Uterine smooth muscle cell (primary cell): Measurements from ENCODE around the gene AOC1. TPM values are rescaled to one million over a fixed set of nuclear protein-coding genes. Genes with fewer than 3 reads are reported as not detected.

Source experiments
- total RNA-seq: library from RNA; depleted of rRNA; stranded (reverse); fragments of >200 nt; gene quantifications from 2 replicates; pipeline ENCODE4 v1.2.3, GENCODE V29; 2014

The AOC1 gene
- total RNA-seq = not detected in 2 replicates

DNA sequence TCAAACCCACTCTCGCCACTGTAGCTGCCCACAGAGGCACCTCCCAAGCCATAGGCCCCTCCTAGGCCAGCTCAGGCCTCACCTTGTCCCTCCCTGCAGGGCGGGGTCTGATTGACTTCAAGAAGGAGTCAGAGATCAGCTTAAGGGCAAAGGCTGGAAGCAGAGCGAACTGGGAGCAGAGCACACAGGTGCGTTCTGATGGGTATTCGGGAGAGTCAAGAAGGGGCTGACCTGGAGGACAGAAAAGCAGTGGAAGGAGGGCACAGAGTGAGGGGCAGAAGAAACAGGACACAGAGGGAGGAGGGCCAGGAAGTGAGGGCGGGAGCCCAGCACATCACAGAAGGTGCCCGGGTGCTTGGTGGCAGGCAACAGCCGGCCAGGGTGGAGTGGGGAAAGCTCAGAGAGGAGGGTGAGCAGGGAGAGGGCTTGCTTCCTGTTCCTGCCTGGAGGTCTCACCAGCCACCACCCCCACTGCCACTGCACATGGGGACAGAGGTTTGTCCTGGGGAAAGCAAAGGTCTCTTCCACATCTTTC lies at the start of gene AOC1:
Gene AOC1, plus strand, starts transcription at position 147 of the 535 bp plus-strand sequence. CDS start 3,954 bp downstream, outside the sequence.

Other genes with a start within 250 kb of the AOC1 start
- gene GIMAP6, start 220.1 kb upstream of the AOC1 start, total RNA-seq = 0.11 and 0.25 TPM in 2 replicates
- gene GIMAP2, start 166.8 kb upstream of the AOC1 start, total RNA-seq = 0.44 and 2.9 TPM in 2 replicates
- under 0.01 and 0.12 TPM in 2 replicates for gene GIMAP1, start 135.9 kb upstream of the AOC1 start, total RNA-seq
- gene GIMAP5, start 115.1 kb upstream of the AOC1 start, total RNA-seq = under 0.01 TPM in 1 of 2 replicates, not detected in the other
- gene TMEM176B, start 52.2 kb upstream of the AOC1 start, total RNA-seq = 0.12 TPM in 1 of 2 replicates, not detected in the other
- 0.22 TPM in 1 of 2 replicates, not detected in the other for gene TMEM176A, start 51.7 kb upstream of the AOC1 start, total RNA-seq
- gene KCNH2, start 125.8 kb downstream of the AOC1 start, total RNA-seq = 4.4 and 5.2 TPM in 2 replicates
- gene NOS3, start 138.5 kb downstream of the AOC1 start, total RNA-seq = 3.3 and 3.7 TPM in 2 replicates
- 0.11 and 0.12 TPM in 2 replicates for gene ATG9B, start 172.0 kb downstream of the AOC1 start, total RNA-seq
- gene ABCB8, start 175.9 kb downstream of the AOC1 start, total RNA-seq = 43.1 and 50.1 TPM in 2 replicates
- gene ASIC3, start 196.0 kb downstream of the AOC1 start, total RNA-seq = under 0.01 and 0.75 TPM in 2 replicates
- gene CDK5, start 205.4 kb downstream of the AOC1 start, total RNA-seq = 17.7 and 21.6 TPM in 2 replicates
- gene SLC4A2, start 207.1 kb downstream of the AOC1 start, total RNA-seq = 74.8 and 89.6 TPM in 2 replicates
- 78.5 and 88.9 TPM in 2 replicates for gene FASTK, start 228.3 kb downstream of the AOC1 start, total RNA-seq
- 20.6 and 23.4 TPM in 2 replicates for gene TMUB1, start 231.0 kb downstream of the AOC1 start, total RNA-seq
- 41.9 and 48.9 TPM in 2 replicates for gene AGAP3, start 234.0 kb downstream of the AOC1 start, total RNA-seq